GM20000 (cell line): ENCODE data around the gene LGI1.

Experiments
- DNase-seq: peaks from one replicate; pipeline ENCODE4 v3.0.0; 2012; ENCODE audit warnings: low spot score
- TF ChIP-seq, protein P1 (sequence below): IDR thresholded peaks from 2 replicates; pipeline ENCODE4 v1.5.1; 2012; ENCODE audit warnings: mild to moderate bottlenecking, control low read depth; ENCODE audit errors: extremely low read depth, missing control alignments

LGI1 gene

DNA sequence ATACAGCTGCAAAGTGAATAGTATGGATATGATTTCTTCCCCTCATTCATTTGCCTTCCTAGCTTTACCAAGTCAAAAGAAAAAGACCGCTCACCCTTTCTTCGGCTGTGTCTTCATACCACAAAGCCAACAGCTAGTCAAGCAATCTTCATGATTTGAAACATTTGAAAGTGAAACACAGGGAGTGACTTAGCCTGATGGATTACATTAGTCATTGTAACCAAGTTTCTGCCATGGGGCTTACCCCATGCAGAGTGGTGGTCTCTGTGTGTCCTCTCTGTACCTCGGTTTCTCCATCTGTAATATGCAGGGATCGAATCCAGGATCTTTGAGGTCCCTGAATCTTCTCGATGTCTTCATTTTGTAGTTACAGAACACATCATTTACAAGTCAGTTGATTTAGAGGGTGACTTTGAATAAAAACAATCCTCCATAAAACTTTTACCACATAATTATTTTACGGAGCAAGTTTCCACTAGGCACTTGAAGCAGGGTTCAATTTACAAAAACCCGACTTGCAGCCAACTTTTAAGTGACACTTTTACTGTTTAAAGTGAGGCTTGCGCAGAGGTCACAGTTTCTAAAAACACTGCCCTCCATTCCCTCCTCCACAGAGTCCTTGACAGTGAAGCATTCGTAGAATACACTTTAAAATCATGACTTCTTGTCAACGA is 2.2 kb upstream of the LGI1 start:
- DNase-seq, result no peak
- TF ChIP-seq, protein P1, sequence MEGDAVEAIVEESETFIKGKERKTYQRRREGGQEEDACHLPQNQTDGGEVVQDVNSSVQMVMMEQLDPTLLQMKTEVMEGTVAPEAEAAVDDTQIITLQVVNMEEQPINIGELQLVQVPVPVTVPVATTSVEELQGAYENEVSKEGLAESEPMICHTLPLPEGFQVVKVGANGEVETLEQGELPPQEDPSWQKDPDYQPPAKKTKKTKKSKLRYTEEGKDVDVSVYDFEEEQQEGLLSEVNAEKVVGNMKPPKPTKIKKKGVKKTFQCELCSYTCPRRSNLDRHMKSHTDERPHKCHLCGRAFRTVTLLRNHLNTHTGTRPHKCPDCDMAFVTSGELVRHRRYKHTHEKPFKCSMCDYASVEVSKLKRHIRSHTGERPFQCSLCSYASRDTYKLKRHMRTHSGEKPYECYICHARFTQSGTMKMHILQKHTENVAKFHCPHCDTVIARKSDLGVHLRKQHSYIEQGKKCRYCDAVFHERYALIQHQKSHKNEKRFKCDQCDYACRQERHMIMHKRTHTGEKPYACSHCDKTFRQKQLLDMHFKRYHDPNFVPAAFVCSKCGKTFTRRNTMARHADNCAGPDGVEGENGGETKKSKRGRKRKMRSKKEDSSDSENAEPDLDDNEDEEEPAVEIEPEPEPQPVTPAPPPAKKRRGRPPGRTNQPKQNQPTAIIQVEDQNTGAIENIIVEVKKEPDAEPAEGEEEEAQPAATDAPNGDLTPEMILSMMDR, result no peak

DNA sequence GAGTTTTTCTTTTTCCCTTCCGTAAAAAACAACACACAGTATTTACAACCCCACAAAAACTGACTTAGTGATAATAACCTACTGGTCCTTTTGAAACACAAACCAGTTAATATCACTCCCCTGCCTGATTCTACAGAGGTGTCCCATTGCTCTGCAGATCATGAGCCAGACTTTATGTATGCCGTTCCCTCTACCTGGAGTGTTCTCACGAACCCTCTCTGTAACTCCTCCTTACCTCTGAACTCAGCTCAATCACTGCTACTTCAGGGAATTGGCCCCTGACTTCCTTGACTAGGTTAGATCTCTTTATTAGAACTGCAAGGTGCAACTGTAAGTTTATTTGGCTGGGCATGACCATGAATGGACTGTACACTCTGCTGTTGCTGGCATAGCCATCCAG is 1.6 kb upstream of the LGI1 start:
- DNase-seq, result no peak

DNA sequence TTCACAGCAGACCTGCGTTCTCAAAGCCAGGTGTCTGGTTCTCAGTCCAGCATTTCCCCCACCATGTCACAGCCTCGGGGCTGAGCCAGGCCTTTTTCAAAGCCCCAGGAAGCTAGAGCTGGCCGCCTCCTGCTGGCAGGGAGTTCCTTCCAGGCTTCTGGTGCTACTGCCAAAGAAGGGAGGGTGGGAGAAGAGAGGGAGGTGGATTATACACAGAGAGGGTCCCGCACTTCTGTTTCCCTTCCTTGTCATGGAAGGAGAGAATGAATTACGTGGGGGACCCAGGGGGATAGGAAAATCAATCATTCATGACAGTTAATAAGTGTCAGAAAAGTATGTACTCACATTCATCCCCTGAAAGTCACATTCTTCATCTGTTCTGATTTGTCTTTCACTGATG is 600 bp upstream of the LGI1 start:
- no peak for DNase-seq
- TF ChIP-seq, protein P1, result no peak

More for the DNA sequence above, 1.6 kb upstream of the LGI1 start:
- TF ChIP-seq, protein P1, result no peak

DNA sequence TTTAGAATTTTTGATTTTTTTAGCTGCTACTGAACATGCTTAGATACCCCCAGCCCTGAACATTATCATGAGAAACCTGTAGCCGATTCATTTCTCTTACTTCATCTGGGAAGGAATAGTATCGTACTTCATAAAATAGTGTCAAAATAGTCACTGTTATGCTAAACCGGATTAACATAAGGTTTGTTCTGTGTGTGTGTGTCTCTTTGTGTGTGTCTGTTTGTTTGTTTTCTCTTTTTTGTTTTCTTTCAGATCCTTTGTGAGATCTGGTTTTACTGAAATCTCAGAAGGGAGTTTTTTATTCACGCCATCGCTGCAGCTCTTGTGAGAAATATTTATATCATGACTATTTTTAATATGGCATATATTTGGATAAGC is 761 bp downstream of the LGI1 start:
- TF ChIP-seq, protein P1, result no peak
- DNase-seq, result no peak

- TF ChIP-seq, protein P1, result no peak
- DNase-seq, result no peak
Observed at GRCh38 chr10:93758891-93759410, 1.2 kb downstream of the LGI1 start.

DNA sequence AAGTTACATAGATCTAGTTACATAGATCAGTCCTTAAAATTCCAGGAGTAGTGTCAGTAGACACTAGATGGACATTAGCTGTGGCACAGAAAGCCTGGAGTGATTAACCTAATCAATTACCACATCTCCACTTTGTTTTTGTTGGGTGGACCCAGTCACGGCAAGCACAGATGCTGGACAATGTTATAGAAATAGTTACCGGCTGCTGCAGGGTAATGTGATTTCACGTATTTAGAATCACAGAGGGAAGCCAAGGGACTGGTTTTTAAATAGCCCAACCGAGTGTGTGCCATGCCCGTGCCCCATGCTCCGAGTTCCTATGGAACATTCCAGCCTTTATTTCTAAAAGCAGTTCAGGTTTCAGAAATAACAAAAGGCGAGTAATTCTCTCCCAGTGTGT is 2.8 kb downstream of the LGI1 start:
- no peak for DNase-seq
- TF ChIP-seq, protein P1, result no peak

DNA sequence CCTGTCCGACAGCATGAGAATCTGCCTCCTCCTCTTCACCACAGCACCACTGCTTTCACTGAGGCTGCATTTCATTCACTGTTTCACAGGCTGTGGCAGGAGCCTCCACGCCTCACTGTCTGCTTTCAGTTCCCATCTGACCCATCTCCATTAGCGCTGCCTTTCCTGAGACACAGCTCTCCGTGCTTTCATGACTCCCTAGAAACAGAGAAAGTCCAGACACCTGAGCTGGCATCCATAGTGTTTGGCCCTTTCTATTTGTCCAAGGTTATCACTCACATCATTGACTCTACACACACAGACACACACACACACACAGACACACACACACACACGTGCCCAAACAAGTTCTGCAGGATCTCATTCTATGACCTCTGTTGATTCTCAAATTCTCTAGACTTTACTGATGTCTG is 5.2 kb downstream of the LGI1 start:
- TF ChIP-seq, protein P1, result no peak
- DNase-seq, result peak; percentile 20
